ENCODE results near the gene LNPK.

GRCh38 chr2:175947073-175947472, 55.0 kb downstream of the LNPK start:
- TF ChIP-seq RAD21 (CRISPR knock-in tag; conservative IDR thresholded peaks at IDR 0.05 in 1 of 2, IDR thresholded peaks at IDR 0.05 in 1 of 2) (no peak), SMC3 (conservative IDR thresholded peaks at IDR 0.05; ENCODE audit: insufficient read depth, low read depth, low read length) (no peak), CTCF (IDR thresholded peaks at IDR 0.05 in 2 of 3, conservative IDR thresholded peaks at IDR 0.05 in 1 of 3; ENCODE audit: insufficient read depth in 2 of 3, low read depth in 1 of 3, low read length in 3 of 3) (no peak), POLR2AphosphoS5 (IDR thresholded peaks at IDR 0.05; ENCODE audit: control insufficient read depth, insufficient read depth, low read depth, low read length) (no peak), ZNF146 (CRISPR knock-in tag; IDR thresholded peaks at IDR 0.05; ENCODE audit: unreplicated experiment) (no peak), ARID3B (CRISPR knock-in tag; IDR thresholded peaks at IDR 0.05; ENCODE audit: borderline replicate concordance) (no peak), NR1H2 (CRISPR knock-in tag; IDR thresholded peaks at IDR 0.05) (no peak)

Data from K562 (cell line).